Thyroid gland (tissue), 4 donors: ENCODE measurements around the gene YAE1.

Source experiments
- POLR2A ChIP-seq, 2 donors: fragments of 450-650 bp; IDR thresholded peaks; one replicate each; pipeline ENCODE4 v1.6.1; 2017; ENCODE audit warnings: antibody characterized with exemption in 2 of 2, mild to moderate bottlenecking in 2 of 2, moderate library complexity in 1 of 2
- TF ChIP-seq, protein P1 (sequence below), 6 experiments: fragments of 200-600 bp in 3 of 6; fragments of 450-650 bp in 3 of 6; sonication (generic) in 3 of 6; IDR thresholded peaks; one replicate each; pipeline ENCODE4 v1.5.1; 2016 to 2019; ENCODE audit warnings: antibody characterized with exemption in 6 of 6, mild to moderate bottlenecking in 2 of 6, inconsistent platforms in 1 of 6, moderate library complexity in 1 of 6

DNA sequence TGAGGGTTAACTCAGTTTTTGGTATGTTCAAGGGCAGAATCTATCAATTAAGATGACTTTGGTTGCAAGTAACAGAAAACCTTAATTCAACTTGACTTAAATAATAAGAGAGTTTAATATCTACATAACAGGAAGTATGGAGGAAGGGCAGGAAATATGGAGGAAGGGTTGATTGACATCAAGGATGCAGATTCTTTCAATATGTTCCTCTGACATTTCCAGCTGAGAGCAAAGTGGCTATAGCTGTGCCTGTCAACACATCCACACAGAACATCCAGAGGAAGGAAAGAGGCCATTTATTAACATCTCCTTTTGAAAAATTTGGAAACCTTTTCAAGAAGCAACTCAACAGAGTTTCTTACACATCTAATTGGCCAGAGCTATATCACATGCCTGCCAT, 37.7 kb downstream of the YAE1 start:
- no peak for TF ChIP-seq POLR2A (IDR thresholded peaks at IDR 0.05)
- TF ChIP-seq, protein P1, sequence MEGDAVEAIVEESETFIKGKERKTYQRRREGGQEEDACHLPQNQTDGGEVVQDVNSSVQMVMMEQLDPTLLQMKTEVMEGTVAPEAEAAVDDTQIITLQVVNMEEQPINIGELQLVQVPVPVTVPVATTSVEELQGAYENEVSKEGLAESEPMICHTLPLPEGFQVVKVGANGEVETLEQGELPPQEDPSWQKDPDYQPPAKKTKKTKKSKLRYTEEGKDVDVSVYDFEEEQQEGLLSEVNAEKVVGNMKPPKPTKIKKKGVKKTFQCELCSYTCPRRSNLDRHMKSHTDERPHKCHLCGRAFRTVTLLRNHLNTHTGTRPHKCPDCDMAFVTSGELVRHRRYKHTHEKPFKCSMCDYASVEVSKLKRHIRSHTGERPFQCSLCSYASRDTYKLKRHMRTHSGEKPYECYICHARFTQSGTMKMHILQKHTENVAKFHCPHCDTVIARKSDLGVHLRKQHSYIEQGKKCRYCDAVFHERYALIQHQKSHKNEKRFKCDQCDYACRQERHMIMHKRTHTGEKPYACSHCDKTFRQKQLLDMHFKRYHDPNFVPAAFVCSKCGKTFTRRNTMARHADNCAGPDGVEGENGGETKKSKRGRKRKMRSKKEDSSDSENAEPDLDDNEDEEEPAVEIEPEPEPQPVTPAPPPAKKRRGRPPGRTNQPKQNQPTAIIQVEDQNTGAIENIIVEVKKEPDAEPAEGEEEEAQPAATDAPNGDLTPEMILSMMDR (IDR thresholded peaks at IDR 0.05): no peak
